Bladder microvascular endothelial cell (primary cell): Measurements from ENCODE around the gene TBXA2R. TPM values are rescaled to one million over a fixed set of nuclear protein-coding genes. Genes with fewer than 3 reads are reported as not detected.

ENCODE experiments used
- total RNA-seq: library from RNA; depleted of rRNA; stranded (reverse); fragments of >200 nt; gene quantifications from 2 replicates; pipeline ENCODE4 v1.2.3, GENCODE V29; 2014

TBXA2R gene
- total RNA-seq: 1.1 and 2.1 TPM in 2 replicates

DNA sequence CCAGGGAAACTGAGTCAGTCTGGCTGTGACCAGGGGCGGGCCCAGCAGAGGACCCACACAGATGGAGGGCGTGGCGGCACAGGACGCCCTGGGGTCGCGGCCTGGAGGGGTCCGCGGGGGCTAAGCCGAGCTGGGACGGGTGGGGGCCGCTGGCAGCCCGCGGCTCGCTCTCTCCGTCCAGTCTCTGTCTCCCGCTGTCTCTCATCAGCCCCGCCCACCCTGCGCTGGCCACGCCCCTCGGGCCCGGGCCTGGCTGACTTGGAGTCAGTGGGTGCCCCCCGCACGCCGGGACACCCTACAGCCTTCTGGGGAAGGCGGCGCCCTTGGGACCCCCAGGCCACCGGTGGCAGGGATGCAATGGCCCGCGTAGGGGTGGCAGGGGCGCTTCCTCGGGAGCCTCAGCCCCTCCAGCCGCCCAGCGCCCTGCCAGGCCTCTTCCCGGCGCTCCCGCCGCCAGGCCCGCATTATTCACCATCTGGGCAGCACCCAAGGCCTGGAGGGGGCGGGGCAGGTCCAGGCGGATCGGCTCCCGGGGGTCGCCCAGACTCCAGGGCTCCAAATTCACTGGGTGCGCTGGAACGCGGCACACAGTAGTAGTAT, at the start of gene TBXA2R:
Gene TBXA2R (minus strand): TSS at position 186 of the 600 bp plus-strand sequence. CDS start 6,241 bp downstream, outside the sequence.

DNA sequence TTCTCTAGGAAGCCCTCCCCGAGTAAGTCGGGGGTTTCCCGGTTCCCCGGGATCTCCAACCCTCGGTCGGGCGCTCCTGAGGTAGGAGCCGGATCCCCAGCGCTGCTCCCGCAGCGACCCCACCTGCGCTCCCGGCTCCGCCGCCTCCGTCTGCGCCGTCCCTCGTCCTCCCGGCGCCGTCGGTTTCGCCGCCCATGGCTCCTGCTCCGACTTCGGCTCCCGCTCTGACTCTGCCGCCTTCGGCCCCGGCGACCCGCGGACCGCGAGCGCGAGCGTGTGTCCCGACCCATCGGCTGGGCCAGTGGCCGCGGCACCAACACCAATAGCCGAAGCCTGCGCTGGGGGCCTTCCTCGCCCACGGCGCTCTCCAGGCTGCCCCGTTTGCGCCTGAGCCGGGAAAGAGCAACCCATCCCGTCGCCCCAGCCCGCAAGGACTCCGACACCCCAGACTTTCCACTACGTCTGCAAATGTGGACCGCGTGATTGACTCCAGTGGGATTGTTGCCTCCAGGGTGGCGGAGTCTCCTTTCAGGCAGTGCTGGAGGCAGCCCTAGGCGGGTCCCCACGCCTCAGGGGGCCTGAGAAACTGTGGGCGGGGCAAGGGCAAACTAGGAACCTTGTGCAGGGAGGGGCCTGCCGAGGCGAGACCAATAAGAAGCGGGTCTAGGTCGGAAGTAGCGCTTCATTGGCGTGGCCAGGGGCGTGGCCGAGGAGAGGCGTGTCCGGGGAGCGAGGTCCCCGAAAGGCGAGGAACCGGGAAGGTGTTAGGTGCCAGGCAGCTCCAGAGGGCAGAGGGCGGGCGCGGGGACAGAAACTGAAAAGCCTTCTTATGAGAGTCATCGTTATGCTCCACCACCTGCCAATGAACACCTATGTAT, 20.0 kb upstream of the TBXA2R start, which contains the start of gene CACTIN:
Gene CACTIN (minus strand): TSS at position 318 of the 878 bp plus-strand sequence. CDS start 28 bp downstream, at position 290.

DNA sequence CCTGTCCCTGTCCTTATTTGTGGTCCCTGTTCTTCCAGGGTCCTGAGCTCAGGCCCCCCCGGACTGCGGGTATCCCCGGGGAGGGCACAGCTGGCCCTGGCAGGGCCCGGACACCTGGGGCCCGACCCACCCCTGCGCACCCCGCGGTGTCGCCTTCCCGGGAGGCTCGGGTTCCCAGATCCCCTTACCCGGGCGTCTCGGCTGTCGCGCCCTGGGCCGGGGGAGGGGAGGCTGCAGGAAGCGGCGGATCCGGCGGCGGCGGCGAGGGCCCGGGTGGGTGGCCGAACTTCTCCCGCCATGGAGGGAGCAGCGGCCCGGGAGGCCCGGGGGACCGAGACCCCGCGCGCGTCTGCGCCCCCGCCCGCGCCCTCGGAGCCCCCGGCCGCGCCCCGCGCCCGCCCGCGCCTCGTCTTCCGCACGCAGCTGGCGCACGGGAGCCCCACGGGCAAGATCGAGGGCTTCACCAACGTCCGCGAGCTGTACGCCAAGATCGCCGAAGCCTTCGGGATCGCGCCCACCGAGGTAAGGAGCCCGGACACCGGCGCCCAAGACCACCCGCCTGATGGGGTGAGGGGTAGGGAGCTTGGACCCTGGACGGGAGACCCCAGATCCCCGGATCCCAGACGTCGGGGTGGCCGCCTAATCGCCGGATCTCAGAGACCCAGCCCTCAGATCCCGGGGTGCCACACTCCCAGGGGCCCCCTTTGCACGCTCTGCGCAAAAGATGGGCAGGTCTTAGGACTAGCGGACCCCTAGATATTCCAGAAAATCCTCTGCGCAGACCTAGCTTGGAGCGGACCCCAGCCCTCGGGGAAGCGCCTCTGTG, 21.2 kb downstream of the TBXA2R start, which contains the start of gene GIPC3:
Gene GIPC3 (plus strand): TSS at position 178 of the 826 bp plus-strand sequence. CDS start 120 bp downstream, at position 298.

DNA sequence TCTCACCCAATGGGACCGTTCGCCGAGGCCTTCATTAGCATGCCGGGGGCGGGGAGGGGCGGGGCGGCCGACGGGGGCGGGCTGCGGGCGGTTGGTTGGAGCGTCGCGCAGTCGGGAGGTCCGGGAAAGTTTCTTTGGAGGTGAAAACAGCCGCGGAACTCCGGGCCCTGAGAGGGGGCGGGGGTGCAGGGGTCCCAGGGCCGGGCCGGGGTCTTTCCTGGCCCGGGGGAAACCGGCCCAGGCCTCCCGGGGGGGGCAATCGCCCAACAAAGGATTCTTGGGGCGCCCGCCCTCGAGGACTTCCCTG, 33.9 kb downstream of the TBXA2R start, which contains the start of gene HMG20B:
Gene HMG20B (plus strand): TSS at position 90 of the 307 bp plus-strand sequence. CDS start 366 bp downstream, outside the sequence.

DNA sequence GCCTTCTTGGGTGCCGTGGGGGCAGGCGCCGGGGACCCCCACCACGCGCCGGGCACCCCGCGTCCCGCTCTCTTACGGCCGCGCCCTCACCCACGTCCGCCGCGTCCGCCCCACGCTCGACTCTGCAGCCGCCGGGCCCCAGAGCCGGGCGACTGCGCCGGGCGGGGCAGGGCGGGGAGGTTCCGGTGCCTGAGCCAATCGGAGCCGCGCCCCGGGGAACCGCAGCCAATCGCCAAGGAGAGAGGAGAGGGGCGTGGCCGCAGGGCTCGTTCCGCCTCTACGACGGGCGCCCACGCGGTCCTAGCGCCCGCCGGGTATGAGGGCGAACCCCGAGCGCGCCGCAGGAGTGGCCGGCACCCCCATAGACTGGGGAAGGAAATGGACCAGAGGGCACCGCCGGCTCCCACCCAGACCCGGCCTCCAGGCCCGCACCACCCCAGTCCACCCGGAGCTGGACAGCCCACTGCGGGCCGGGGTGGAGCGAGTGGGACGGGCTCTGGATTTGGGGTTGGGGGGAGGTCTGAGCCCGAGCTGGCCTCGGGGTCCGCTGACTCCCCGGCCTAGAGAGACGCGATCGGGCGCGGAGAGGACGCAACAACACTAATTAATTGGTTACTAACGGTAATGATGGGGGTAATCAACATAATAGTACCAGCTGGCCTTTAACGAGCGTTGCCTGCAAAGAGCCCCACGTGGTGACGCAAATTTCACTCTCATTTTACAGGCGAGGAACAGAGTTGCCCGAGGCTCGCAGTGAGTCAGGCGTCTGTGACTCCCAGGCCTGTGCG, 49.0 kb downstream of the TBXA2R start, which contains the start of gene MFSD12:
Gene MFSD12 (minus strand): TSS at position 126 of the 788 bp plus-strand sequence. CDS start 183 bp downstream, outside the sequence.

Other genes with a start within 250 kb of the TBXA2R start
- gene NFIC, start 240.3 kb downstream of the TBXA2R start, total RNA-seq: 17.2 and 61.2 TPM in 2 replicates
- not detected in 2 replicates for gene SMIM24, start 126.3 kb downstream of the TBXA2R start, total RNA-seq
- gene SMIM44, start 123.4 kb downstream of the TBXA2R start, total RNA-seq: not detected in 2 replicates
- gene DOHH, start 106.2 kb downstream of the TBXA2R start, total RNA-seq: 11.0 and 16.9 TPM in 2 replicates
- 22.5 and 44.3 TPM in 2 replicates for gene FZR1, start 100.6 kb downstream of the TBXA2R start, total RNA-seq
- not detected in 2 replicates for gene TEKTIP1, start 67.7 kb downstream of the TBXA2R start, total RNA-seq
- gene MFSD12, start 49.3 kb downstream of the TBXA2R start, total RNA-seq: 57.1 and 120 TPM in 2 replicates
- gene HMG20B, start 33.9 kb downstream of the TBXA2R start, total RNA-seq: 57.3 and 88.4 TPM in 2 replicates
- gene GIPC3, start 21.4 kb downstream of the TBXA2R start, total RNA-seq: 0.32 and 0.57 TPM in 2 replicates
- gene CACTIN, start 19.9 kb upstream of the TBXA2R start, total RNA-seq: 29.5 and 41.6 TPM in 2 replicates
- 18.9 and 81.9 TPM in 2 replicates for gene PIP5K1C, start 93.6 kb upstream of the TBXA2R start, total RNA-seq
- gene TJP3, start 101.5 kb upstream of the TBXA2R start, total RNA-seq: 0.06 TPM in 1 of 2 replicates, not detected in the other
- gene APBA3, start 154.8 kb upstream of the TBXA2R start, total RNA-seq: 17.8 and 25.0 TPM in 2 replicates
- gene MRPL54, start 155.8 kb upstream of the TBXA2R start, total RNA-seq: 36.8 and 68.5 TPM in 2 replicates
- not detected in 2 replicates for gene RAX2, start 165.4 kb upstream of the TBXA2R start, total RNA-seq
- gene MATK, start 179.5 kb upstream of the TBXA2R start, total RNA-seq: 0.50 TPM in 1 of 2 replicates, not detected in the other